Lower leg skin (tissue), 3 donors: ENCODE results near the gene GNB1.
"Not testable (repeated sequence)": the region's sequence is repeated elsewhere in the genome, so short reads cannot be mapped to it uniquely, and the experiment has no call there.

ENCODE experiments used
- CTCF ChIP-seq, 3 donors: fragments of 450-650 bp; IDR thresholded peaks; one replicate each; pipeline ENCODE4 v1.5.1; 2016; ENCODE audit warnings: antibody characterized with exemption in 3 of 3, mild to moderate bottlenecking in 3 of 3, moderate library complexity in 2 of 3
- POLR2A ChIP-seq, 2 donors: fragments of 450-650 bp; IDR thresholded peaks; one replicate each; pipeline ENCODE4 v1.6.1; 2016 to 2017; ENCODE audit warnings: antibody characterized with exemption in 2 of 2, mild to moderate bottlenecking in 1 of 2, moderate library complexity in 1 of 2

DNA sequence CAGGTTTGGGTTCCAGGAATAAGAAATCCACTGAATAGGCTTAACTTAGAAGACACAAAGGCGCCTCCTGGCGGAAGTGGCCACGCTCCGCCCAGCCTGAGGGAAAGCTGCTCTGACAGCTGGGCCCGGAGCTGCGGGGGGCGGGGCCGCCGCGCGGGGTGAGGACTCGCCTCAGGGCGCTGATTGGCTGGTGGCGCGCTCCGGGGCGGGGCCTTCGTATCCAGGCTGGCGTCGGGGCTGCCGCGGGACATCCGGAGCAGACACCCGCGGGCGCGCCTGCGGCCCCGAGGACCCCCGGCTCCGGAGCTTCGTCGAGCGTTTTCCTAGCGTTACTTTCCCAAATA lies 144.3 kb downstream of the GNB1 start:
- not testable (repeated sequence) for TF ChIP-seq CTCF, POLR2A (IDR thresholded peaks at IDR 0.05)
